A673 (cell line): ENCODE results near the gene SAMD14.

Experiments
- EZH2 ChIP-seq: fragments of 200-600 bp; sonication (generic); IDR thresholded peaks from 2 replicates; pipeline ENCODE4 v1.6.1; 2017; ENCODE audit warnings: borderline replicate concordance, low read depth, mild to moderate bottlenecking, mixed read lengths, antibody characterized with exemption, low read length; ENCODE audit not compliant: poor library complexity, severe bottlenecking
- TF ChIP-seq, protein P1 (sequence below): fragments of 300-800, 200-600 bp; sonication (generic); conservative IDR thresholded peaks from 2 replicates; pipeline ENCODE4 v1.5.1; 2017; ENCODE audit warnings: low read depth, mild to moderate bottlenecking, antibody characterized with exemption, low read length, moderate library complexity, mixed read lengths

- TF ChIP-seq, protein P1, sequence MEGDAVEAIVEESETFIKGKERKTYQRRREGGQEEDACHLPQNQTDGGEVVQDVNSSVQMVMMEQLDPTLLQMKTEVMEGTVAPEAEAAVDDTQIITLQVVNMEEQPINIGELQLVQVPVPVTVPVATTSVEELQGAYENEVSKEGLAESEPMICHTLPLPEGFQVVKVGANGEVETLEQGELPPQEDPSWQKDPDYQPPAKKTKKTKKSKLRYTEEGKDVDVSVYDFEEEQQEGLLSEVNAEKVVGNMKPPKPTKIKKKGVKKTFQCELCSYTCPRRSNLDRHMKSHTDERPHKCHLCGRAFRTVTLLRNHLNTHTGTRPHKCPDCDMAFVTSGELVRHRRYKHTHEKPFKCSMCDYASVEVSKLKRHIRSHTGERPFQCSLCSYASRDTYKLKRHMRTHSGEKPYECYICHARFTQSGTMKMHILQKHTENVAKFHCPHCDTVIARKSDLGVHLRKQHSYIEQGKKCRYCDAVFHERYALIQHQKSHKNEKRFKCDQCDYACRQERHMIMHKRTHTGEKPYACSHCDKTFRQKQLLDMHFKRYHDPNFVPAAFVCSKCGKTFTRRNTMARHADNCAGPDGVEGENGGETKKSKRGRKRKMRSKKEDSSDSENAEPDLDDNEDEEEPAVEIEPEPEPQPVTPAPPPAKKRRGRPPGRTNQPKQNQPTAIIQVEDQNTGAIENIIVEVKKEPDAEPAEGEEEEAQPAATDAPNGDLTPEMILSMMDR = no peak
- TF ChIP-seq EZH2 = no peak
Observed at GRCh38 chr17:50103941-50104340, 26.0 kb downstream of the SAMD14 start.
